K562 (cell line): Measurements from ENCODE around the gene SELENOI. TPM values are rescaled to one million over a fixed set of nuclear protein-coding genes. Genes with fewer than 3 reads are reported as not detected.
A peak's percentile ranks its signal among the peaks of the same experiment; 100 is the strongest.

Source experiments
- BRCA1 ChIP-seq, 2 experiments: fragments of 450-650 bp in 1 of 2; sonication (generic) in 1 of 2; formaldehyde crosslinking in 1 of 2; IDR thresholded peaks; 2 replicates each; pipeline versions ENCODE4 v1.5.0 to v1.6.1; 2017 to 2020; ENCODE audit warnings: mild to moderate bottlenecking in 1 of 2, missing genetic modification reagents in 1 of 2
- BRD9 ChIP-seq: fragments of 450-650 bp; IDR thresholded peaks from 2 replicates; pipeline ENCODE4 v1.6.1; 2018; ENCODE audit warnings: low read depth; ENCODE audit not compliant: partially characterized antibody
- C11orf30 ChIP-seq: fragments of 450-650 bp; IDR thresholded peaks from 2 replicates; pipeline ENCODE4 v1.6.1; 2016; ENCODE audit warnings: low read depth, mild to moderate bottlenecking
- COPS2 ChIP-seq: fragments of 450-650 bp; conservative IDR thresholded peaks from 2 replicates; pipeline ENCODE4 v1.6.1; 2016; ENCODE audit warnings: mild to moderate bottlenecking, moderate library complexity
- ELF2 ChIP-seq: fragments of 250-450 bp; sonication (Bioruptor Pico); IDR thresholded peaks from 2 replicates; pipeline ENCODE4 v1.5.0; 2021; ENCODE audit warnings: mild to moderate bottlenecking
- ESRRA ChIP-seq: fragments of 450-650 bp; IDR thresholded peaks from 2 replicates; pipeline ENCODE4 v1.6.1; 2014; ENCODE audit warnings: low read depth, mild to moderate bottlenecking, moderate library complexity, borderline replicate concordance
- GABPB1 ChIP-seq: sonication (generic); formaldehyde crosslinking; IDR thresholded peaks from 2 replicates; pipeline ENCODE4 v1.8.0; 2022; ENCODE audit warnings: mild to moderate bottlenecking, missing genetic modification reagents
- HDAC8 ChIP-seq: fragments of 450-650 bp; IDR thresholded peaks from 2 replicates; pipeline ENCODE4 v1.6.1; 2016; ENCODE audit warnings: mild to moderate bottlenecking, missing genetic modification characterization, moderate library complexity, missing compliant biosample characterization
- JUN ChIP-seq, 2 experiments: sonication (generic) in 1 of 2; formaldehyde crosslinking in 1 of 2; IDR thresholded peaks; 2 replicates each; pipeline versions ENCODE4 v1.6.1 to v1.8.0; 2012 to 2022; ENCODE audit warnings: borderline replicate concordance in 2 of 2, mild to moderate bottlenecking in 2 of 2, improper control_type of control experiment in 1 of 2, low read depth in 1 of 2, low read length in 1 of 2, missing genetic modification reagents in 1 of 2
- KDM1A ChIP-seq, 2 experiments: fragments of 450-650 bp; IDR thresholded peaks; 2 replicates each; pipeline ENCODE4 v1.6.1; 2016; ENCODE audit warnings: mild to moderate bottlenecking in 2 of 2
- KDM5B ChIP-seq: fragments of 200-600 bp; sonication (generic); IDR thresholded peaks from 2 replicates; pipeline ENCODE4 v1.6.1; 2012; ENCODE audit warnings: low read depth, mild to moderate bottlenecking, moderate library complexity, low read length, control low read depth, inconsistent platforms; ENCODE audit not compliant: insufficient replicate concordance
- LCOR ChIP-seq: sonication (generic); formaldehyde crosslinking; IDR thresholded peaks from 2 replicates; pipeline ENCODE4 v1.8.0; 2022; ENCODE audit warnings: mild to moderate bottlenecking, missing genetic modification reagents
- MED1 ChIP-seq: sonication (generic); formaldehyde crosslinking; IDR thresholded peaks from 2 replicates; pipeline ENCODE4 v1.8.1; 2023; ENCODE audit warnings: missing genetic modification reagents, borderline replicate concordance
- MEF2D ChIP-seq: conservative IDR thresholded peaks from 2 replicates; pipeline ENCODE4 v1.6.1; 2016; ENCODE audit warnings: low read depth, missing genetic modification characterization, missing compliant biosample characterization
- PHF20 ChIP-seq: fragments of 450-650 bp; IDR thresholded peaks from 2 replicates; pipeline ENCODE4 v1.6.1; 2018; ENCODE audit not compliant: partially characterized antibody
- POLR3G ChIP-seq: IDR thresholded peaks from 2 replicates; pipeline ENCODE4 v1.6.1; 2011; ENCODE audit not compliant: insufficient read length, insufficient replicate concordance; ENCODE audit errors: extremely low read depth
- PRDM10 ChIP-seq: fragments of 450-650 bp; IDR thresholded peaks from 2 replicates; pipeline ENCODE4 v1.6.1; 2018; ENCODE audit not compliant: partially characterized antibody
- TRIM24 ChIP-seq, 2 experiments: fragments of 450-650 bp; IDR thresholded peaks; 2 replicates each; pipeline ENCODE4 v1.6.1; 2016
- WHSC1 ChIP-seq: IDR thresholded peaks from one replicate; pipeline ENCODE4 v1.6.1; 2012; ENCODE audit warnings: low read length, control low read depth, inconsistent platforms
- XRCC5 ChIP-seq: fragments of 200-400 bp; formaldehyde crosslinking; IDR thresholded peaks from 2 replicates; pipeline ENCODE4 v1.6.1; 2017; ENCODE audit warnings: low read depth, mild to moderate bottlenecking, low read length
- ZBTB2 ChIP-seq: fragments of 450-650 bp; IDR thresholded peaks from 2 replicates; pipeline ENCODE4 v1.6.1; 2016; ENCODE audit warnings: antibody characterized with exemption
- ZEB2 ChIP-seq: fragments of 450-650 bp; IDR thresholded peaks from 2 replicates; pipeline ENCODE4 v1.6.1; 2016
- ZKSCAN8 ChIP-seq: fragments of 200-800 bp; sonication (Bioruptor generic); IDR thresholded peaks from 2 replicates; pipeline ENCODE4 v1.6.1; 2016; ENCODE audit warnings: missing genetic modification characterization, missing compliant biosample characterization
- ZNF644 ChIP-seq: fragments of 200-800 bp; sonication (Bioruptor generic); IDR thresholded peaks from 2 replicates; pipeline ENCODE4 v1.6.1; 2016; ENCODE audit warnings: low read depth, missing genetic modification characterization, missing compliant biosample characterization
- polyA plus RNA-seq, 8 experiments: library from polyadenylated mRNA; depleted of rRNA in 4 of 8; stranded (reverse) in 5 of 8; unstranded in 3 of 8; fragments of >200 nt; fragmentation: Nextera tagmentation in 2 of 8; fragmentation: Illumina TruSeq in 1 of 8; extraction: Ambion mirVana in 2 of 8; extraction: Trizol in 1 of 8; gene quantifications; 2 replicates each; pipeline versions ENCODE4 v1.2.1 to v1.2.3, GENCODE V29; 2011 to 2014; ENCODE audit warnings: inconsistent platforms in 1 of 8, missing spikeins in 1 of 8
- total RNA-seq, 7 experiments: library from RNA; depleted of rRNA in 6 of 7; stranded (reverse); fragments of >200 nt in 6 of 7; fragmentation: Illumina TruSeq in 2 of 7; extraction: Trizol in 2 of 7; gene quantifications; 2 replicates each; pipeline versions ENCODE4 v1.2.1 to v1.2.3, GENCODE V29; 2011 to 2021; ENCODE audit warnings: low replicate concordance in 1 of 7

SELENOI gene
- total and polyA plus RNA-seq, 9 of the 15 experiments (the other 6 are each of a cell fraction or from before 2014, with no cell fraction given): 9.6 to 46.9 (median 24.4) TPM

- TF ChIP-seq ZBTB2: peak; percentile 97
- TF ChIP-seq POLR3G: no peak
- no peak for TF ChIP-seq TRIM24 (IDR thresholded peaks at IDR 0.05)
- TF ChIP-seq KDM1A (IDR thresholded peaks at IDR 0.05): no peak
- peak; percentile 68 for TF ChIP-seq C11orf30
- TF ChIP-seq ZKSCAN8 (CRISPR knock-in tag): no peak
- peak; percentile 53; the same call in 1 of the 2 replicates for TF ChIP-seq XRCC5
- no peak for TF ChIP-seq COPS2
- TF ChIP-seq PRDM10: peak; percentile 34
- 0 out of 2 replicates have a peak, but pooled peaks have one; percentile 64 for TF ChIP-seq MEF2D (tag)
- TF ChIP-seq KDM5B: peak; percentile 84
- no peak for TF ChIP-seq ZEB2
- TF ChIP-seq LCOR (CRISPR knock-in tag): 0 out of 2 replicates have a peak, but pooled peaks have one; percentile 23
- TF ChIP-seq JUN (IDR thresholded peaks at IDR 0.05; ENCODE audit: borderline replicate concordance, low read depth, low read length): no peak
- 0 out of 2 replicates have a peak, but pooled peaks have one; percentile 27 for TF ChIP-seq JUN (CRISPR knock-in tag; IDR thresholded peaks at IDR 0.05; ENCODE audit: borderline replicate concordance)
- peak; percentile 76 for TF ChIP-seq GABPB1 (CRISPR knock-in tag)
- peak; percentile 61 for TF ChIP-seq PHF20
- no peak for TF ChIP-seq MED1 (CRISPR knock-in tag)
- TF ChIP-seq ZNF644 (tag): peak; percentile 60; the same call in 1 of the 2 replicates
- TF ChIP-seq WHSC1: no peak
- peak; percentile 79 for TF ChIP-seq HDAC8 (tag)
- no peak for TF ChIP-seq BRCA1 (IDR thresholded peaks at IDR 0.05)
- no peak for TF ChIP-seq BRCA1 (CRISPR knock-in tag; IDR thresholded peaks at IDR 0.05)
- TF ChIP-seq ELF2 (CRISPR knock-in tag): peak; percentile 70
- TF ChIP-seq ESRRA: 0 out of 2 replicates have a peak, but pooled peaks have one; percentile 50
- peak; percentile 97 for TF ChIP-seq BRD9
Observed at GRCh38 chr2:26345545-26346453, at the start of gene SELENOI (continued).
